ENCODE results near the gene JAKMIP2.

The JAKMIP2 gene

GRCh38 chr5:147735621-147736125 lies 46.9 kb downstream of the JAKMIP2 start:
- Histone ChIP-seq H3K4me1 (ENCODE audit: control insufficient read depth in 1 of 2, insufficient read depth in 1 of 2, low read depth in 1 of 2, low read length in 1 of 2) (no peaks in the 10 kb centered on the region), H3K4me3 (ENCODE audit: low read depth in 1 of 2, low read length in 1 of 2) (no peak overlapping the region), H3K9me3 (no peaks in the 10 kb centered on the region), H3K27ac (no peak overlapping the region), H3K36me3 (no peaks in the 10 kb centered on the region), H3K27me3 (no peaks in the 10 kb centered on the region)
- TF ChIP-seq CTCF (IDR thresholded peaks at IDR 0.05): no peak

- Histone ChIP-seq H3K4me3 (ENCODE audit: low read depth in 1 of 2, low read length in 1 of 2) (no peak overlapping the region), H3K9me3 (no peaks in the 10 kb centered on the region), H3K4me1 (ENCODE audit: control insufficient read depth in 1 of 2, insufficient read depth in 1 of 2, low read depth in 1 of 2, low read length in 1 of 2) (no peaks in the 10 kb centered on the region), H3K27me3 (no peaks in the 10 kb centered on the region), H3K36me3 (no peaks in the 10 kb centered on the region), H3K27ac (no peak overlapping the region)
- TF ChIP-seq CTCF (IDR thresholded peaks at IDR 0.05): no peak
Measured at GRCh38 chr5:147734894-147735293, 47.6 kb downstream of the JAKMIP2 start.

GRCh38 chr5:147733075-147733474 lies 49.5 kb downstream of the JAKMIP2 start:
- Histone ChIP-seq H3K27ac (no peak overlapping the region), H3K4me1 (ENCODE audit: control insufficient read depth in 1 of 2, insufficient read depth in 1 of 2, low read depth in 1 of 2, low read length in 1 of 2) (no peaks in the 10 kb centered on the region), H3K4me3 (ENCODE audit: low read depth in 1 of 2, low read length in 1 of 2) (no peak overlapping the region), H3K9me3 (no peaks in the 10 kb centered on the region), H3K36me3 (no peaks in the 10 kb centered on the region), H3K27me3 (no peaks in the 10 kb centered on the region)
- TF ChIP-seq CTCF (IDR thresholded peaks at IDR 0.05): no peak

- TF ChIP-seq CTCF (IDR thresholded peaks at IDR 0.05): no peak
- H3K4me3 ChIP-seq (ENCODE audit: low read depth in 1 of 2, low read length in 1 of 2): no peak overlapping the region
- no peaks in the 10 kb centered on the region for H3K27me3 ChIP-seq
- H3K36me3 ChIP-seq: no peaks in the 10 kb centered on the region
- no peaks in the 10 kb centered on the region for H3K9me3 ChIP-seq
- H3K27ac ChIP-seq: no peak overlapping the region
- H3K4me1 ChIP-seq (ENCODE audit: control insufficient read depth in 1 of 2, insufficient read depth in 1 of 2, low read depth in 1 of 2, low read length in 1 of 2): no peaks in the 10 kb centered on the region
Measured at GRCh38 chr5:147732291-147732883, 50.1 kb downstream of the JAKMIP2 start.

- Histone ChIP-seq H3K36me3 (no peaks in the 10 kb centered on the region), H3K27me3 (no peaks in the 10 kb centered on the region), H3K9me3 (no peaks in the 10 kb centered on the region), H3K4me1 (ENCODE audit: control insufficient read depth in 1 of 2, insufficient read depth in 1 of 2, low read depth in 1 of 2, low read length in 1 of 2) (no peaks in the 10 kb centered on the region), H3K27ac (no peak overlapping the region), H3K4me3 (ENCODE audit: low read depth in 1 of 2, low read length in 1 of 2) (no peak overlapping the region)
- TF ChIP-seq CTCF (IDR thresholded peaks at IDR 0.05): no peak
Measured at GRCh38 chr5:147731431-147732290, 50.9 kb downstream of the JAKMIP2 start.

Measured in neutrophil (primary cell).